T-helper 1 cell (primary cell): ENCODE results near the gene ELL.

Experiments
- DNase-seq, 5 donors: peaks; one replicate each; pipeline ENCODE4 v3.0.0-alpha.2; 2012 to 2020

The ELL gene

DNA sequence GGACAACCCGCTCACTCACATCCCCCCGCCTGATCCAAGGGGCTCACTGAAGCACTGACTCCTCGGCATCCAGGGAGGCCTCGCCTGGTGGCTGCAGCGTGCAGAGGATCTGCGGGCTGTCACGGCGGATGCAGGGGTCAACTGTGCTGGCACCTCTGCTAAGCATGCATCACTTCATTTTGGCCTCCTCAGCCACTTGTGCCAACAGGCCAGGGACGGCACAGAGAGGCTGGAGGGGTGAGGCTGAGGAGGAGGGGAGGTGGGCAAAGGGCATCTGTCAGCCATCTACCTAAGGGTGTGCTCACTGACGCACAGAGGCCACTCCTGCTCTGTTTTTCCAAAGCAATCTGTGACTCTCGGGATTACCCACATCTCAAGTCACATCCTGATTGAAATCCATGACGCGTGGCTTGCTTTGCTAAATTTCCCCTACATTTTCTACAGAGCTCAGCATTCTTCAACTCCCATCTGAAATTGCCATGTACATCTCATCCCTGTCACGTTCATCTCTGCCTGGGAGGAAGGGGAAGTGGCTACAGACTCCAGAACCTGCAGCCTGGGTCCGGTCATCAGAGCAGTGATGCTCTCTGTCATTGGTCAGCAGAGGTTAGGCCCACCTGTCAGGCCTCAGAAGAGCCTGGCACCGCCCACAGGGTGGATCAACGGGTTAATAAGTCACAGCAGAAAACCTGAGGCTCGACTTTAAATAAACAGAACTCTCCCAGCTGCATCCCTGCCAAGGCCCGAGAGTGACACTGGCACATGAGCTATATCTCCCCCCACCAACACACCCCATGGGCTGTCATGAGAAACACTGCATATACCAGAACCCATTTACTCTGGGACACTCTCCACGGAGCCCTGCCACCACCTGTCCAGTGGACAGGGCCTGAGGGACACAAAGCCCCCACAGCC, 17.6 kb downstream of the ELL start:
- DNase-seq = no peak

DNA sequence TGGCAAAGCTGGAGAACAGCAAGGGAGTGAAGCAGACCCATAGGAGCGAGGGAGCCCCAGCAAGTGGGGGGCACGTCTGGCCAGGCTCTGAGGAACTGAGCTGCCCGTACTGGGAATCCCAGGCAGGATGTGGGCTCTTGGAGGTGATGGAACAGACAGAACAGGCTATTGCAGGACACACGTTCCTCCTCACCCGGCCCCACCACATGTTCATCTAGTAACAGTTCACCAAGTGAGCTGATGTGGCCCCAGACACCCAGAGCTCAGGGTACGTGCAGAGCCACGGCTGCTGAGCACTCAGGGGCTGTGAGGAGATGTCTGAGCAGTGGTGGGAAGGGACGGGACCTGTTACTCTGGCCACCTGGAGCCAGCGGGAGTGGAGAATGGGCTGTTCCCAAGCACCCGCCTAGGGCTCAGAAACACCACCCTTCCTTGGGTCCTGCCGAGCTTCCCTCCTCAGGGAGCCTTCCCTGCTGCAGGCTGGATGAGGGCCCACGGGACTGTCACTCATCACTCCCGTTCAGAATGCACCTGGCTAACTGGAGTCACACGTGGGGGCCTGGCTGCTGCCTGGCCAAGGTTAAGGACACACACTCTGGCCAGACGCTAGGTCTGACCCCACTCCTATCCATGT, 18.4 kb downstream of the ELL start:
- no peak for DNase-seq

DNA sequence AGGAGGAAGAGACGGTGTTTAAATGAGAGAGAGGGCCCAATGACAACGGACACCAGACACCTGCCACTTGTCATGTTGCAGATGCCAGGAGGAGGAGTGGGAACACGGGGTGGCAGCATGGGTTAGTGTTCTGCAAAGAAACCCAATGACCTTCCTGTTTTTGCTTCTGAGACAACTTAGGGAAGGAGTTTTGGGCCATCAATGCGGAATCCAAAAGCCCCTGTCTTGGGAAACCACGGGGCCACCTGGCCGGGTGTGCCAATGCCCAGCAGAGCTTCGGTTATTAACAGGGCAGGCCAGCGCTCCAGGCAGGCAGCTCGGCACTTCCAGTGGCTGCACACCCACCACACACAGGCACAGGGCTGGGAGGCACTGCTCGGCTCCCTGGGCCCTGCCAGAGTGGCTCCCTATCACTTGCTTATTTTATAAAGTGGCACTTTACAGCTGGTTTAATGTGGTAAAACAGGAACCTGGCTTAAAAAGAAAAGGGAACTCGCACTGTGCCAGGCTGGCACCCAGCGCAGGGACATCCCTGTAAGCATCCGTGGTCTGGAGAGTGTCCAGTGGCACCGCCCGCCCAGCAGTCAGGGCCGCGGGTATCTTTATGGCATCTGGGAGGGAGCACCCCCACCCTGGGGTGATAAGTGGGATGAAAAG, 19.1 kb downstream of the ELL start:
- no peak for DNase-seq

DNA sequence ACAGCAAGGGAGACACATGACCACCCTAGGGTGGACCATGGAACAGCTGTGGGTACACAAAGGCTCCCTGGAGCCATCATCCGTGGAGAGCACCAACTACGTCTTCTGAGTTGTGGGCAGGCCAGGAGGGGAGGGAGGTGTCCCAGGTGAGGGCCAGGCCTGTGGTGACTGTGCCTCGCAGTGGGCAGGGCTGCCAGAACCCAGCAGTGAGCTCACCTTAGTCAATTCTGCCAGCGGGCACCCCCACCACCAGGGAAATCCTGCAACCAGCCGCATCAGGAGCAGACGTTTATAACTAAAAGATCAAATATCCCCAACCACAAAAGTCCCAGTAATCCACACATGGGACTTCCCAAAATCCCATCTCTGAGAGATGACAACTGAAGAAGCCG, 19.6 kb downstream of the ELL start:
- DNase-seq = no peak

DNA sequence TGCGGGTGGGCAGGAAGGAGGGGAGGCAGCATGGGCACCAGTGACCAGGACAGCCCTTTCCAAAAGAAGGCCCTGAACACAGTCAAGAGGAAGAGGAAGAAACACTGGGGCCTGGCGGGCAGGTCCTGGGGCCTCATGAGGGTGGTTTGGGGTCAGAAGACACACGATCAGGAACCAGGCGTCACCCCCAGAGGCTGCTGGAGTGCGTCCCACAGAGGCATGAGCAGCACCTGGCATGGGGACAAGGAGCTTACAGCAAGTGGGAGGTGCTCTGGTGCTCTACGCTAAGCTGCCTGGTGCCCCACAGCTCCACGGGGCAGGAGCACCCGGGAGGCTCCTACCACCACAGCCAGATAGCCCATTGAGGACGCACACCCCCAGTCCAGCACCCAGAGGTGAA, 20.0 kb downstream of the ELL start:
- DNase-seq = no peak

DNA sequence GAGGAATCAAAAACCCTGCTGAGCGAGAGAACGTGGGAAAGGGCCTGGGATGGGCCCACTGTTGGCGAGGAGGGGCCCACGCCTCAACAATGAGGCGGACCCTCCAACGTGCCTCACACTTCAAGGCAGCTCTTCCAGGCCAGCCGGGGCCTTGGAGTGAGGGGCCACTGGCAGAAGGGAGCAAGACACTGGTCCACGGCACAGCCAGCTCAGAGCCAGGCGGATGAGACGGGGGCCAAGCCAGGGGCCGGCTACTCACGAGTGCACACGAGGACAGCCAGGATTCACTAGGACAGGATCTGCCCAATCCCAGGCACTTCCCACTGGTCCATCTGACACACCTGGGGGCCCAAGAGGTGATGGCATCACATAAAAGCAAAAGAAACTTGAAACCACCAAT, 20.5 kb downstream of the ELL start:
- no peak for DNase-seq

DNA sequence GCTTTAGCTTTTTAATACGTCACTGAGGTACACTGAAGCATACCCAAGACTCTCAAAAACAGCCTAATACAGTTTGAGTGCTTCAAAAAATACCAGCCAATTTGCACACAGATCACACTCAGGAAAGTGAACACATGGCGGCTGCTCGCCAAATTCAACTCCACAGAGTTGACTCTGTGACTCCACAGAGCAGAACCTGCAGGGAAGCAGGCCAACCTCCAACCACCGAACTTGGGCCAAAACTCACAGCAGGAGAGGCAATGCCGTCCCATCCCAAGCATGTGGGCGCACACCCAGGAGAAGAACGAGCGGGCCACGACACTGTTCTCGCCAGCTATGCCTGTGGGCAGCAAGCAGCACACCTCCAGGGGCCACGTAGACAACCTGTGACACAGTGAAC, 21.1 kb downstream of the ELL start:
- no peak for DNase-seq

DNA sequence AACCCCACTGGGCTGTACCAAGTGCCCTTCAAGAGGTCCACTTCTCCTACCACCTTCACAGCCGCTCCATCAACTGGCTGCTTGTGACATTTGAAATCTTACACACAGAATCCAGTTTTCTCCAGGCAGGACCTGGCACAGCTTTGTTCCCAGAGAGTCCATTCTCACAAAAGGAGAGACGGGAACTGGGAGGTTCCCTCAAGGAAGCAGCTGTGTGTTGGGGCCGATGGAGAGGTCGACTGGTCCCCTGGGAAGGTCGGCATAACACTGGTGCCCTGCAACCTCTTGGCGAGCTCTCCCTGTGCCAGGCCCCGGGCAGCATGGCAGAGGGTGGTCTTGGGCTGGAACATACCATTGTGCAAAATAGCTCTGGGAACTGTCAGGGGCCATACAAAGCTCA, 21.5 kb downstream of the ELL start:
- no peak for DNase-seq

DNA sequence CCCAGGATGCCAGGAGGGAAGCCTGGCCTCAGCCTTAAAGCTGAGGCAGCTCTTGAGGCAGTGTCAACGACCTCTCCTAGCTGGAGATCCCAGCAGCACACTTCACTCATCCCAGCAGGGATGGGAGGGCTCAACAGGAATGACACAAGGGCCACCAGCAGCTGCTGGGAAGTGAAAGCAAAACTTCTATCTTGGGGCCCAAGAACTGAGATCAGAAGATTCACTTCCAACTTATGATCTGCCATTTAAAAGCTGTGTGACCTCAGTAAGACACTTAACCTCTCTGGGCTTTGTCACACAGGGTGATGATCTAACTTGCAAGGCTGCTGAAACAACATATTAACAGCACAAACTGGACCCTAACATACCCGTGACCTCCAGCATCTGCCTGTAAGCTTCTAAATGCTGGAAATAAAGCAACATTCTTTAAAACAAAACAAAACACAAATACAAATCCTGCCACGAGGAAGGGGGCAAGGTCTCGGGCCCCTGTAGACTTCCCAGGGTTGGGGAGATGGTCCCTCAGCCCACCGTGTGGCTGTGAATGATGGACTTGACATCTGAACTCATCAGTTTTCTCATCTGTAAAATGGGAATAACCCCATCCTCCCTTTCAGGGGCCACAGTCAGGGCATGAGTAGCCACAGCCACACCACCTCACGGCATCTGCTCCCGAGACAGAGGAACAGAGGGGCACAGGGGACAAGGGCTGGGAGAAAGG, 22.7 kb downstream of the ELL start:
- no peak for DNase-seq

DNA sequence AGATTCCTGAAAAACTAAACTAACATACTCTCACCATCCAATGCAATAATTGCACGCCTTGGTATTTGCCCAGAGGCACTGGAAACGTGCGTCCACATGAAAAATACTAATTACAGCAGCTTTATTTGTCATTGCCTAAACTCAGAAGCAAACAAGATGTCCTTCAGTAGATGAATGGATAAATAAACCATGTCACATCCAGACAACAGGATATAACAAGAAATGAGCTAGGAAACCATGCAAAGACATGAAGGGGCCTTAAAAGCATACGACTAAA, 25.0 kb downstream of the ELL start:
- DNase-seq = no peak

DNA sequence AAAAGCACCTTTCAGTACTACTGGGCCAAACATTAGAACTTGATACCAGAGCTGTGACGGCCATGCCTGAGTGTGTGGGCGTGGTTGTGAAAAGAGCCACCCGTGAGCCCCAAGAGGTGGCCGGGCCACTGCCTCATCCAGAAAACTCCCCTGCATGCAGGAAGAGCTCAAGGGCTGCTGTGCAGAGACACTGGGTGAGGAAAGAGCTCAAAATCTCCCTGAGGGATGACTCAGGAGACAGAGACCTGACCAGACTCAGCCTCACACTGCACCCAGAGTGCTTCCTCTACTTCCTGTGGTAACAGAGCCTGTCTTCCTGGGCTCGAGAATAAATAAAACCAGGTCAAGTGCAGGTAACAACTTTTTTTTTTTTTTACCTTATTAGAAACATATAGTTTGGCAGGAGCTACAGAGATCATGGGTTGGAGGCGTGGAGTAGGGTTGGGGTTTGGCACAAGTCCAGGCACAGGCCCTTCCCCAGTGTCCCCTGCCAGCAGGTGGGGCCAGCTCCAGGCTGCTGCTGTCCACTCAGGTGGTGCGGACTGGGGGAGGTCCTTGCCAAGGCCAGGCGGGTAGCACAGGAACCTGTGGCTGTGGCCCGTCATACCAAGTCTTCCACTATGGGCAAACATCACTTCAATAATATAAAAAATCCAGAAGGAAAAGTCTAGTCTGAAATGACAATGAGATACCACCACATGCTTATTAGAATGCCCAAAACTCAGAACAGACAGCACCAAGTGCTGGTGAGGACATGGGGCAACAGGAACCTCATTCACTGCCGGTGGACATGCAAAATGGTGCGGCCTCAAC, 25.5 kb downstream of the ELL start:
- peak; percentile 50 to 75 (median 70) for DNase-seq

DNA sequence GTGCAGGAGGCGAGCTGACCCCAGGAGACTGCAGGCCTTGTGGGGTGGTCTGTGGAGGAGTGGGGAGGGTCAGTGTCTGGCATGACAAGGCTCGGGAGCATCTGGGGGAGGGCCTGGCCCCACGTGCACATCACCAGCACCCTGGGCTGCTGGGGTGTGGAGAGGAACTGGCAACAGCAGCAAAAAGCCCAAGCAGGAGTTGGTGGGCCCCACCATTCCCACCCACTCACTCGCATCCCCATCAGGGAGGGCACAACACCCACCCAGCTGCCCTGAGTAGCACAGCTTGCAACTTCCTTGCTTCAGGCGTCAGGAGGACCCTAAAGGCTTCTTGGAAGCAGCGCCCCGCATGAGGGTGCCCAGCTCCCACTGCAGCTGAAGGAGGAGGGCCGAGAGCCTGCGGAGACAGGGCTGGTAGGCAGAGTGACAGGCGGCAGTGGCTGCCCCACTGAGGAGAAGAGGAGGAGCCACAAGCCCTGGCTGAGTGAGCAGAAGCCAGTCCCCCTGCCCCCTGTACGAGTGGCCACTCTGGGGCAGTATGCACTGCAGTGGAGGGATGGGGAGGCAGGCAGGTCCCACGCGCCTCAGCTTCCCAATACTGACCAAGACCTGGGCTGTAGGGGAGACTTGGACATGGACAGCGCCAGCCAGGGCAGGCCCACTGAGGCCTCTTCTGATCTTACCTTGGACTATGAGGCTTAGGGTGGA, 26.5 kb downstream of the ELL start:
- no peak for DNase-seq

DNA sequence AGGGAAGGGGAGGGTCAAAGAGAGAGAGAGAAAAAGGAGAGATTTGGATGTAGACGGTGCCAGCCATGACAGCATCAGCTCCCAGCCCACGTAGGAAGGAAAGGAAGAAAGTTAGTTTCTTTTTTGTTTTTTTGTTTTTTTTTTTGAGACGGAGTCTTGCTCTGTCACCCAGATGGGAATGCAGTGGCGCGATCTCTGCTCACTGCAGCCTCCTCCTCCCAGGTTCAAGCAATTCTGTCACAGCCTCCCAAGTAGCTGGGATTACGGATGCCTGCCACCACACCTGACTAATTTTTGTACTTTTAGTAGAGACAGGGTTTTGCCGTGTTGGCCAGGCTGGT, 27.6 kb downstream of the ELL start:
- peak in 1 of 5 donors; percentile 28 for DNase-seq

DNA sequence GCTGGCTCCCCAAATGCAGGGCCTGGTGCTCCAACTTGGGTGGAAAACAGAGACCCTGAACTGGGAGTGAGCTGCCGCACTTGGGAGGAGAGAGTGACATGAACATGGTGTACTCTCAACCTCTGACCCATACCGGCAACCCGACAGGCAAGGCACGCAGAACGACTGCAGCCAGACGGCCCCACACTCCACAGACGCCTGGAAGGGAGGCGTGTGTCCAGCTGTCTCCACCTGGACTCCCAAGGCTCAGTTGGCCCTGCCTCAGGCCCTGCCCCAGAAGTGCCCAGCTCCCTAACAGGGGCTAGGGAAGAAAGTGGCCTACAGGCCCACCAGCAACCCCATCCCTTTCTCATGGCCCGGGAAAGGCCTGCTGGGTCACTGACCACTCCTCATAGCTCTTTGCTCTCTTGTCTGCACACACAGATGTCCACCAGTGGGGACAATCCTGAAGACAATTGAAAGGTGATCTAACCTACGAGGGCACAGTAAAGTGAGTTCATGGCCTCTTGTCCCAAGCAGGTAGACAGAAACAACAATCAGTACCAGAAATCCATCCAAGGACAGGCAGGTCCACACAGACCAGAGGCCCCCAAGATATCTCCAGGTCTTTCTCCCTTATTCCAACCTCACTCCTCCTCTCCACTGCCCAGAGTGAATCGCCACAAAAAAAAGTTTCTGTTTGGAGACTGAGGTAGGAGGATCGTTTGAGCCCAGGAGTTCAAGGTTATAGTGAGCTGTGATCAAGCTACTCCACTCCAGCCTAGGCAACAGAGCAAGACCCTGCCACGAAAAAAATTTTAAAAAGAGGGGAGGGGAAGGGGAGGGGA, 28.2 kb downstream of the ELL start:
- no peak for DNase-seq

DNA sequence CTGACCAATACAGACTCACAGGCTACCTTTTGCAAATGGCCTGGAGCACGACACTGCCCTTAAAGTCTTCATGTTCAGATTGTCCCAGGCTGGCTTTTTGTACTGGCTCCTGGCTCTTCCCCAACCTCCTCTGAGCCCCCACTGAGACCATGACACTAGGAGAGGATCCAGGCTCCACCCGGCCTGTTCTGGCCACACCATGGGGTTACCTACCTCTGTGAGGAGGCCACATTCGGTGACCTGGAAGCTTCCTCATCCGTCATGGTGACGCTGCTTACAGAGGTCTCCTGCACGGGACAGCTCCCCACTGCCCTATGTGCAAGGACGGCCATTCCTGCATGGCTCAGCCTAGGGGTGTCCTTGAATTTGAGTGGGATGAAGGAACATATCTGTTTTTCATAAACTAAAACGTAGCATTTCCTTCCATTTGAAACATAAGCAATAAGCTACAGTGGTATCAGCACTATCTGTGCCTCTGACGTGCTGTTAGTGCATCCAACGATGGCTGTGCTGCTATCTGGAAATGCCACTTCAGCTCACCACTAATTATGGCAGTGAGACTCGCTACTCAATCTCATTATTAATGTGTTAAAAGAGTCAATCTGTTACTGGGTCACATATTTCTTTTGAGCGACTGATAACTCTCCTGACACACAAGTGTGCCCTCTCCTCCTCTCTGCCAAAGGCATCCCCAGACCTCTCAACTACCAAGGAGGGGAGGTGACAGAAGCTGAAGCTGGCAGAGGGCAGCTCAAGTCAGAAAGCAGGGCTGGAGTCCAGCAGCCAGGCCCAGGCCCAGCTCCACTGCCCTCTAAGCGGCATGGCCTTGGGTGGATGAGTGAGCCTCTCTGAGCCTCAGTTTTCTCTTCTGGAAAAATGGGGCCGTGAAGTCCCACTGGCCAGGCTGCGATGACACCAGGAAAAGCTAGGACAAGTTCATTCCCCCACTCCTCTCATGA, 29.6 kb downstream of the ELL start:
- DNase-seq = no peak

DNA sequence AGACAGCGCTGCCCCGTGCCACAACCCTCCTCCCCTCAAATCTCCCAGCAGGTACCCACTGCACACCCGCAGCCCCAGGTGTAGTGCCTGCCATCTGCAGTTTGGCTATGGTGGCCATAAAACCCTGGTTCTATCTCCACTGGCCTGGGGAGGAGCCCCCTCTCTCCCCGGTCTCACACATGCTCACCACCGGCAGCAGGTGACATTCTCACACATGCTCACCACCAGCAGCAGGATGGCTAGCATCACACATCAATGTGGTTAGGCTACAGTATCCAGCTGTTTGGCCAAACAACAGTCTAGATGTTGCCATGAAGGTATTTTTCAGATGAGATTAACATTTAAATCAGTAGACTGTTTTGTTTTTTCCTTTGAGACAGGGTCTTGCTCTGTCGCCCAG, 31.1 kb downstream of the ELL start:
- no peak for DNase-seq

DNA sequence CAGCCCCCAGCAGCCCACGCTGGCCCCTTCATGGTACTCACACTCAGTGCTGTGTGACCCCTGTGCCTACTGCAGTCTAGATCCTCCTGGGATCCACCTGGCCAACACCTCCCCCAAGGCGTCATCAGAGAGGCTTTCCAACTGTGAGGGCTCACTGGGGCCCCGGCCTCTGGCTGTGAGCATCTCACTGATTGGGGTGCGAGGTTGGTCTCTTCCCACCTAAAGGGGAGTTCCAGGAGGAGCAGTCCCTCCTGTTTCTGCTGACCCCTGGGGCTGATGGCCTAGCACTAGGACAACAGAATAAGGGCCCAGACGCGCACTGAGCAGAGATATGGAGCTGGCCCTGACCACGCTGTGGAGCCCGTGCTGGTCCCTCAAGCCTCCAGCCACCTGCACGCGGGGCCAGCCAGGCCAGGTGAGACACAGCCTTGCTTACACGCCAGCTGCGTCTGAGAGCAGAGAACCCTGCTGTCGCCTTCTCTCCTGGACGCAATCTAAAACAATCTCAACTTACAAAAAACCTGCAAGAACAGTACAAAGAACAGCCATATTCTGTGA, 32.2 kb downstream of the ELL start:
- no peak for DNase-seq

DNA sequence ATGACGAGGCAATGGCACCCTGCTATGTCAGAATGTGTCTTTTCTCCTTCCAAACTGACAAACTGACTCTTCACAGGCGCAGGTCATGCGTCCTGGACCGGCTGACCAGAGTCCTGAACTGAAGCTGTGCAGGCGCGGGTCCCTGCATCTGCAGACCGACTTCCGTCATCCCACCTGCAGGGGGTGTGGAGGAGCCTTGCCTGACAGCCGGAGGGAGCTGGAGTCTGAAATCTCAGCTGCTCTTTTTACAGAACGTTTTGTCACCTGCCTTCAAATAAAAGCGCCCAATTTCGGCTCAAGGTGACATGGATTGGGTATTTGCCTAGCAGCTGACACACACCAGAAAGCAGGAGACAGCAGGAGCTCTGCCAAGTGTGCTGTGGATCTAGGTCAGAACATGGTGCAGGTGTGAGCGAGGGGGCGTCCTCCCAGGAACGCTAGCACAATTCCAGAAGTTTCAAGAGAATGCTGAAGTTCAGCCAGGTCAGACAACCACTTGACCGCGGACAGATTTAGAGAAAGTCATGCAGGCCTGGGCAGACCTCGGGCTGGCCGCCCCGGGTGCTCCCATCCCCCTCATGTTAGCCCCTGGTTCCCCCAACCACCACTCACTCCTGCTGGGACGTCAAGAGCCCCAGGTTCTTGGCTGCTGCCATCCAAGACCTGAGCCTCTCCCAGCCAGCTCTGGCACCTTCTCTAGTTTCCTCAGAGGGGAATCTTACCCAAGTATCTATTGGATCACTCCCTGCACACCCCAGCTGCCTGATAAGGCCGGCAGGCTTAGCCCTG, 32.8 kb downstream of the ELL start:
- no peak for DNase-seq

DNA sequence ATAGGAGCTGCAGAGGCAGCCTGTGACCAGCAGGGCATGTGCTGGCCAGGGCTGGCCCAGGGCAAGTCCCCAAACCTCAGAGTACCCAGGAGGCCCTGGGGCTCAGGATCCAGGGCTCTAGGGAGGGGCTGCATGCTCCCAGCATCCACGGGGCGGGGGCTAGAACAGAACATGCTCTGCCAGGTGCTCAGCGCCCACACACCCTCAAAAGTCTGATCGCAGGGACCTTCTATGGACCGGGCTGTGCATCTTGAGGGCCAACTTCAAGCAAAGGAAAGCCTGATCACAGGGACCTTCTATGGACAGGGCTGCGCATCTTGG, 33.5 kb downstream of the ELL start:
- no peak for DNase-seq
